Measurements from ENCODE around the gene PAQR6. TPM values are rescaled to one million over a fixed set of nuclear protein-coding genes. Genes with fewer than 3 reads are reported as not detected.

PAQR6 gene
- total and polyA plus RNA-seq, 10 of the 15 experiments (the other 5 are each of a cell fraction or from before 2014, with no cell fraction given) = 0.42 to 4.5 (median 1.3) TPM

GRCh38 chr1:156200044-156200443, 47.8 kb downstream of the PAQR6 start:
- no peak for DNase-seq (ENCODE audit: low read depth, low spot score)
- Histone ChIP-seq H3K9me3 (replicated peaks; ENCODE audit: control insufficient read depth, insufficient read depth, low read length) (no peaks in the 10 kb centered on the region), H2AFZ (ENCODE audit: control insufficient read depth, low read depth, low read length) (no peak overlapping the region), H3K4me1 (ENCODE audit: control insufficient read depth, insufficient read depth, low read length) (peaks cover 11% of the 10 kb centered on the region), H3K9ac (ENCODE audit: control insufficient read depth, insufficient read depth, low read length) (no peak overlapping the region), H4K20me1 (ENCODE audit: control insufficient read depth, insufficient read depth) (no peaks in the 10 kb centered on the region), H3K27ac (ENCODE audit: control insufficient read depth, insufficient read depth) (no peak overlapping the region), H3K27me3 (replicated peaks in 1 of 2; ENCODE audit: control insufficient read depth in 2 of 2, insufficient read depth in 2 of 2, low read length in 1 of 2) (no peaks in the 10 kb centered on the region), H3K79me2 (ENCODE audit: control insufficient read depth, insufficient read depth, low read length) (peaks cover 73% of the 10 kb centered on the region), H3K4me2 (ENCODE audit: control insufficient read depth, insufficient read depth) (peak overlapping the region; percentile 38), H3K36me3 (ENCODE audit: control insufficient read depth in 2 of 2, insufficient read depth in 2 of 2, low read length in 1 of 2) (peaks cover 8 to 15% of the 10 kb centered on the region in 2 experiments; a peak in 3 of 4 replicates), H3K4me3 (no peak overlapping the region)
- ChIA-PET SMC1A (ENCODE audit: uncharacterized antibody, unreplicated experiment) (interaction anchor here (2.1 to 6.5 kb wide), 5 partner anchors 12 to 53 kb away, joined by 6 to 50 read pairs (median 32); partner anchors contain the start of genes PMF1 and SEMA4A), CTCF (interaction anchor here (0.6 to 7.2 kb wide), 8 partner anchors 13 to 254 kb away, joined by 3 to 76 read pairs (median 9); partner anchors contain the start of genes PMF1 and SEMA4A), RAD21 (ENCODE audit: unreplicated experiment) (interaction anchor here (2.5 to 7.4 kb wide), 4 partner anchors 12 to 49 kb away, joined by 9 to 139 read pairs (median 54); partner anchors contain the start of genes PMF1 and SEMA4A), POLR2A (interaction anchor here (0.6 to 11.8 kb wide), 5 partner anchors 12 to 49 kb away, joined by 4 to 158 read pairs (median 4); partner anchors contain the start of genes PMF1 and SEMA4A)
- in situ Hi-C loops (cut with MboI) = no loop called here
- TF ChIP-seq POLR2A (IDR thresholded peaks at IDR 0.05; ENCODE audit: low read depth, low read length) (0 out of 2 replicates have a peak, but pooled peaks have one; percentile 23), HCFC1 (IDR thresholded peaks at IDR 0.05; ENCODE audit: low read length) (no peak), BRCA1 (IDR thresholded peaks at IDR 0.05; ENCODE audit: low read depth, low read length) (no peak)
- intact Hi-C loops (cut with micrococcal nuclease; ENCODE audit: unreplicated experiment) = no loop called here
- WGBS (ENCODE audit: insufficient coverage, insufficient replicate concordance, low lambda C conversion rate, missing lambda C conversion rate) = 90% methylated on average over 8 of the region's 8 CpGs
- no TSS peak for BruUV-seq (replicated peaks)
- FAIRE-seq = no peak
- ATAC-seq = no peak

- H3K4me2 ChIP-seq (ENCODE audit: control insufficient read depth, insufficient read depth) = peak overlapping the region; percentile 62
- no peak overlapping the region for H2AFZ ChIP-seq (ENCODE audit: control insufficient read depth, low read depth, low read length)
- H3K79me2 ChIP-seq (ENCODE audit: control insufficient read depth, insufficient read depth, low read length) = peaks cover 79% of the 10 kb centered on the region
- no peaks in the 10 kb centered on the region for H3K27me3 ChIP-seq (replicated peaks in 1 of 2; ENCODE audit: control insufficient read depth in 2 of 2, insufficient read depth in 2 of 2, low read length in 1 of 2)
- H3K36me3 ChIP-seq (ENCODE audit: control insufficient read depth in 2 of 2, insufficient read depth in 2 of 2, low read length in 1 of 2) = peaks cover 8 to 12% of the 10 kb centered on the region in 2 experiments; a peak in 3 of 4 replicates
- intact Hi-C loops (cut with micrococcal nuclease; ENCODE audit: unreplicated experiment) = loop anchor here (2.0 kb wide), 1 partner anchor 44 kb away; no protein-coding TSS in a partner anchor
- no peaks in the 10 kb centered on the region for H3K9me3 ChIP-seq (replicated peaks; ENCODE audit: control insufficient read depth, insufficient read depth, low read length)
- peak overlapping the region; percentile 4; the same call in 1 of the 2 replicates for H3K9ac ChIP-seq (ENCODE audit: control insufficient read depth, insufficient read depth, low read length)
- BruUV-seq (replicated peaks) = no TSS peak
- FAIRE-seq (no peak), ATAC-seq (peak; percentile 80), DNase-seq (ENCODE audit: low read depth, low spot score) (peak; percentile 41)
- ChIA-PET POLR2A (interaction anchor here (0.5 to 11.8 kb wide), 12 partner anchors 13 to 84 kb away, joined by 3 to 158 read pairs (median 4); partner anchors contain the start of genes PMF1, SEMA4A and SMG5), CTCF (interaction anchor here (1.1 to 7.2 kb wide), 11 partner anchors 14 to 121 kb away, joined by 3 to 76 read pairs (median 4); partner anchors contain the start of genes PMF1, SEMA4A and SMG5), SMC1A (ENCODE audit: uncharacterized antibody, unreplicated experiment) (interaction anchor here (0.6 to 6.5 kb wide), 15 partner anchors 10 to 1081 kb away, joined by 3 to 50 read pairs (median 6); partner anchors contain the start of genes PMF1, SEMA4A and SMG5), RAD21 (ENCODE audit: unreplicated experiment) (interaction anchor here (0.7 to 7.4 kb wide), 10 partner anchors 13 to 102 kb away, joined by 3 to 139 read pairs (median 5); partner anchors contain the start of genes PMF1 and SEMA4A)
- in situ Hi-C loops (cut with MboI) = no loop called here
- 0% methylated on average over 5 of the region's 5 CpGs for WGBS (ENCODE audit: insufficient coverage, insufficient replicate concordance, low lambda C conversion rate, missing lambda C conversion rate)
- H3K4me3 ChIP-seq = peak overlapping the region; percentile 50; the same call in 1 of the 2 replicates
- H3K4me1 ChIP-seq (ENCODE audit: control insufficient read depth, insufficient read depth, low read length) = peaks cover 11% of the 10 kb centered on the region
- H3K27ac ChIP-seq (ENCODE audit: control insufficient read depth, insufficient read depth) = peak overlapping the region; percentile 69
- H4K20me1 ChIP-seq (ENCODE audit: control insufficient read depth, insufficient read depth) = no peaks in the 10 kb centered on the region
- TF ChIP-seq MLLT1 (IDR thresholded peaks at IDR 0.05) = no peak; the same call in 1 of the 2 replicates
- TF ChIP-seq STAT3 (IDR thresholded peaks at IDR 0.05; ENCODE audit: low read depth, low read length) = no peak
- TF ChIP-seq BCL11A (IDR thresholded peaks at IDR 0.05; ENCODE audit: low read depth, low read length) = no peak
- TF ChIP-seq SUPT20H (IDR thresholded peaks at IDR 0.05; ENCODE audit: borderline replicate concordance, control insufficient read depth, low read depth, low read length) = no peak
- 0 out of 2 replicates have a peak, but pooled peaks have one; percentile 1 for TF ChIP-seq SMC3 (IDR thresholded peaks at IDR 0.05; ENCODE audit: borderline replicate concordance, low read length)
- TF ChIP-seq SREBF1 (IDR thresholded peaks at IDR 0.05; ENCODE audit: low read length) = no peak
- no peak for TF ChIP-seq HDAC6 (IDR thresholded peaks at IDR 0.05; ENCODE audit: unreplicated experiment)
- TF ChIP-seq POLR2A (IDR thresholded peaks at IDR 0.05; ENCODE audit: low read depth, low read length) = no peak
- TF ChIP-seq ZNF207 (IDR thresholded peaks at IDR 0.05; ENCODE audit: borderline replicate concordance) = no peak
- TF ChIP-seq IRF5 (IDR thresholded peaks at IDR 0.05; ENCODE audit: borderline replicate concordance) = no peak
- TF ChIP-seq BACH1 (IDR thresholded peaks at IDR 0.05; ENCODE audit: borderline replicate concordance) = no peak
These were observed 49.0 kb downstream of the PAQR6 start for GRCh38 chr1:156198831-156199349.

All from GM12878 (cell line).